ENCODE data around the gene ILF2.
"Not testable (repeated sequence)": the region's sequence is repeated elsewhere in the genome, so short reads cannot be mapped to it uniquely, and the experiment has no call there.

The ILF2 gene

GRCh38 chr1:153670859-153671627 is at the start of gene ILF2:
Gene ILF2 (minus strand): TSS chr1:153670993. CDS start chr1:153670922, 71 bp downstream.
- H3K4me3 ChIP-seq (ENCODE audit: low read depth, low read length), result peak within 1 kb of the TSS; percentile 99
- peak; percentile 100 for DNase-seq (ENCODE audit: low read depth, low spot score)
- TF ChIP-seq CTCF (IDR thresholded peaks at IDR 0.05; ENCODE audit: low read depth, low read length), result no peak
- in situ Hi-C loops (cut with HindIII; ENCODE audit: low sequenced_read_pairs), result no loop called here

- DNase-seq (ENCODE audit: low read depth, low spot score), result no peak
- no peak overlapping the region for H3K4me3 ChIP-seq (ENCODE audit: low read depth, low read length)
- in situ Hi-C loops (cut with HindIII; ENCODE audit: low sequenced_read_pairs), result no loop called here
- no peak for TF ChIP-seq CTCF (IDR thresholded peaks at IDR 0.05; ENCODE audit: low read depth, low read length)
Measured at GRCh38 chr1:153717330-153717729, 46.5 kb upstream of the ILF2 start.

DNA sequence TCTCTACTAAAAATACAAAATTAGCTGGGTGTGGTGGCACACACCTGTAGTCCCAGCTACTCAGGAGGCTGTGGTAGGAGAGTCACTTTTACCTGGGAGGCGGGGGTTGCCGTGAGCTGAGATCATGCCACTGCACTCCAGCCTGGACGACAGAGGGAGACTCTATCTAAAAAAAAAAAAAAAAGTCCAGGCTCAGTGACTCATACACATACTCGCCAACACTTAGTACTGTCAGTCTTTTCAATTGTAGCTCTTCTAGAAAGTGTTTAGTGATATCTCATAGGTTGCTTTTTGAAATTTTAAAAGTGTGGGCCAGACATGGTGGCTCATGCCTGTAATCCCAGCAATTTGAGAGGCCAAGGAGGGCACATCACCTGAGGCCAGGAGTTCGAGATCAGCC is 45.4 kb upstream of the ILF2 start:
- DNase-seq (ENCODE audit: low read depth, low spot score); in situ Hi-C loops (cut with HindIII; ENCODE audit: low sequenced_read_pairs); H3K4me3 ChIP-seq (ENCODE audit: low read depth, low read length): not testable (repeated sequence)

DNA sequence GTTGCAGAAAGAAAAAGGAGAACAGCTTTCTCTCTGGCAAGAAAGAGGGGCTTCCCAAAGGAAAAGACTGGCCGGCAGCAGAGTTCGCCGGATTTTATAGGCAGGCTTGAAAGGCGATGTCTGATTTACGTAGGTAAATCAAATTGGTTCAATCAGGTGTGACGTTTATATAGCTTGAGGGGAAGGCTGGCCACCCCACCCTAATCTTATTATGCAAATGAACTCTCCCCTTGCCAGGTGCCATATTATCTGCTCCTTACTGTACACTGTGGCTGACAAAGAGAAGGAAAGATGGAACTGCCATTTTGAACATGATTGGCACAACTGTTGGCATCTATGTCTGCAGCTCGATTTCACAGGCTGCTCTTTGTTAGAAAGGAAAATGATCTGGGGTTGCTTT is 40.2 kb upstream of the ILF2 start:
- no peak for TF ChIP-seq CTCF (IDR thresholded peaks at IDR 0.05; ENCODE audit: low read depth, low read length)
- DNase-seq (ENCODE audit: low read depth, low spot score), result no peak
- in situ Hi-C loops (cut with HindIII; ENCODE audit: low sequenced_read_pairs), result no loop called here
- H3K4me3 ChIP-seq (ENCODE audit: low read depth, low read length), result no peak overlapping the region

DNA sequence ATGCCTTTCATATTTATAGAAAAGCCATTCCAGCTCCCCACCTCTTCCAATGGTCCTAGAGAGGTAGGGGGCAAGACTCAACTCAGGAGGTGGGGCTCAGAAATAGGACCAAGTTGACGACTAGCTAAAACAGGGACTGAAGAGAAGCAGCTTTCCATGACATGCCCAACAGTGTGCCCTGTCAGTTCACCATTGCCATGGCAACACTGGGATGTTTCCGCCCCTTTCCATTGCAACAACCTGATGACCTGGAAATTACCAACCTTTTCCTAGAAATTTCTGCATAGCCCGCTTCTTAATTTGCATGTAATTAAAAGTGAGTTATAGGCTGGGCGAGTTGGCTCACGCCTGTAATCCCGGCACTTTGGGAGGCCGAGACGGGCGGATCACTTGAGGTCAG is 34.7 kb upstream of the ILF2 start:
- no peak for TF ChIP-seq CTCF (IDR thresholded peaks at IDR 0.05; ENCODE audit: low read depth, low read length)
- DNase-seq (ENCODE audit: low read depth, low spot score), result no peak
- in situ Hi-C loops (cut with HindIII; ENCODE audit: low sequenced_read_pairs), result no loop called here
- H3K4me3 ChIP-seq (ENCODE audit: low read depth, low read length), result no peak overlapping the region

DNA sequence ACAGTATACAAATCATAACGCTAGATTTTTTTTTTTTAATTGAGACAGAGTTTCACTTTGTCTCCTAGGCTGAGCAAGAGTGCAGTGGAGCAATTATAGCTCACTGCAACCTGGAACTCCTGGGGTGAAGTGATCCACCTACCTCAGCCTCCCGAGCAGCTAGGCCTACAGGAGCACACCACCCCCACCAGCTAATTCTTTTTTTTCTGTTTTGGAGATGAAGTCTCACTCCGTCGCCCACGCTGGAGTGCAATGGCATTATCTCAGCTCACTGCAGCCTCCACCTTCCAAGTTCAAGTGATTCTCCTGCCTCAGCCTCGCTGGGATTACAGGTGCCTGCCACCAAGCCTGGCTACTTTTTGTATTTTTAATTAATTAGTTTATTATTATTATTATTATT is 29.0 kb upstream of the ILF2 start:
- no peak for DNase-seq (ENCODE audit: low read depth, low spot score)
- in situ Hi-C loops (cut with HindIII; ENCODE audit: low sequenced_read_pairs), result no loop called here
- H3K4me3 ChIP-seq (ENCODE audit: low read depth, low read length), result no peak overlapping the region
- no peak for TF ChIP-seq CTCF (IDR thresholded peaks at IDR 0.05; ENCODE audit: low read depth, low read length)

- DNase-seq (ENCODE audit: low read depth, low spot score), result no peak
- no peak for TF ChIP-seq CTCF (IDR thresholded peaks at IDR 0.05; ENCODE audit: low read depth, low read length)
- in situ Hi-C loops (cut with HindIII; ENCODE audit: low sequenced_read_pairs), result no loop called here
- no peak overlapping the region for H3K4me3 ChIP-seq (ENCODE audit: low read depth, low read length)
Measured at GRCh38 chr1:153698923-153699714, 28.3 kb upstream of the ILF2 start.

Data from astrocyte of the spinal cord (primary cell).